HG02884 (cell line): ENCODE results near the gene TXNDC12.

Source experiments
- ATAC-seq: cut with Tn5 transposase; IDR thresholded peaks from one replicate; pipeline ENCODE4 v1.9.1; 2021; ENCODE audit warnings: mild to moderate bottlenecking, moderate library complexity; ENCODE audit not compliant: unreplicated experiment

Gene TXNDC12

DNA sequence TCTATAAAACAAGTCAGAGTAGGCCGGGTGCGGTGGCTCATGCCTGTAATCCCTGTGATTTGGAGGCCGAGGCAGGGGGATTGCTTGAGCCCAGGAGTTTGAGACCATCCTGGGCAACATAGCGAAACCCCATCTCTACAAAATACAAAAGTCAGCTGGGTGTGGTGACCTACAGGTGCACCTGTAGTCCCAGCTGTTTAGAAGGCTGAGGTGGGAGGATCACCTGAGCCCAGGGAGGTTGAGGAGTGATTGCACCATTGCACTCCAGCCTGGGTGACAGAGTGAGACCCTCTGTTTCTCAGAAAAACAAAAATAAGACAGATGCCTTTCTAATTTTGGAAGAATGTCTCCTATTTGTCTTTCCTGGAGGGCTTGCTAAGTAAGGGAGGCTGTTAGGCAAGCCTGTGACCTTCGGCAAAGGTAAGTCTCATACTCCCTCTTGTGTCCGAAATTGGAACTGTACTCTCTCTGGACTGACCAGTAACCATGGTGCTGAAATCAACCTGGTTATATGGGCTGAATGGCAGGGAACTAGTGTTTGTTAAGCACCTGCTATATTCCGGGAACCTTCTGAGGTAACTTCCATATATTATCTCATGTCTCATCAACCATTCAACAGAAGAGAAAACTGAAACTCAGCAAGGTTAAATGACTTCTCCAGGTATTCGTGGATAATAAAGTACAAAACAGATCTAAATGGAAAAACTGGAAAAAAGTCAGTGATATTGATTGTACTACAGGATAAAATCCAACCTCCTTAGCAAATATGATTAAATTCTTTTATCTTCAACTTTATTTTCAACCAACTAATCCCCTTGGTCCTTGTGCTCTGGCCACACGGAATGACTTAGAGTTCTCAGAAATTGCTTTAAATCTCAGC lies 52.7 kb downstream of the TXNDC12 start:
- ATAC-seq: no peak

DNA sequence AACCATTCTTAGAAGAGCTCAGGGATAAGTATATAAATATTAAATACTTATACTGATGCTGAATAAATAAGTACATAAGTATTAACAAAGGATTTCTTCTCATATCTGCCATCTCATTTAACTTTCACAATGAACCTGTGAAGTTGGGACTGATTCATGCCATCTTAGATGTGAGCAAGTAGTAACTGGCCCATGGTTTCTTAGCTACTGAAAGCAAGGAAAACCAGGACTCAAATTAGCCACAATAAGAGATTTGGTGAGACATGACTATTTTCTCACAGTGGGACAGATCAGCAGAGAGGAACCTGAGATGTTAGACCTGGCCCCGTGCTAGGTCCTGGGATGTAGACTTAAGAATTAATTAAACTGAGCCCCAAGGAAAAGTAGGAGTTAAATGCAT lies 56.3 kb downstream of the TXNDC12 start:
- no peak for ATAC-seq

DNA sequence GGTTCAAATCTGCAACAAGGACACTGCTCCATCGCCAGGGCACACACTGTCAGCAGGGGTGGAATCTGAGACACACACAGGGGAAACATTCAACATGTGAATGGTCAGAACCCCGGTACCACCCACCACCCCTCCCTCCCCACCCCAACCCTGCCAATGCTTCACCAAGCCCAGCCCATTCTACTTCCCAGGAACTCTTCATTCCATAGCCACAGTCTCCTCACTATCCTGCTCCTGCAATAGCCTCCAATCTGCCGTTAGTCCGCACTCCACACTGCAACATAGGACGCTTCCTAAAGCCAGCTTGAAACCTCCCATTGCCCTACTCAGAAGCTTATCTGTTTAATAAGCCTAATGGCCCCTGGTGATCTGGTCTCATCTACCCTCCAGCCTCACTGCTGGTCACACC lies 57.0 kb downstream of the TXNDC12 start:
- no peak for ATAC-seq

DNA sequence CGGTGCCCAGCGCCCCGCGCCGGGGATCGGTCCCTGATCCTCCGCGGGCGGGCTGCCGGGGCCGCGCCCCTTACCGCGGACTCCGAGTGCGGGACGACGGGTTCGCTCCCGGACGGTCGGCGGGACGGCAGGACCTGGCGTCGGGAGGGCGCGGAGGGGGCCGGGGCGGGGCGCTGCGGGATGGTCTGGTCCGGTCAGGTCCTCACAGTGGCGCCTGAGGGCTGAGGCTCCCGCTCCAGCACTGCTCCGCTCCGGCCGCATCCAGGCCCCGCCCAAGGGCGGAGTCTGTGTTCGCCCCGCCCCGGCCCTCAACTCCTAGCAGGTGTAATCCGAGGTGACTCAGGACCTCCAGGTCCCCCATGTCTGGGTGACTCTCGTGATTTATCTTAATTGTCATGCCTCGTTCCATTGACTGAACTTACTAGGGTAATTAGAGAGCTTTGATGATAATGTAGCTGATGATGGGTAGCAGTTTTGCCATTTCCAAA lies 64.5 kb downstream of the TXNDC12 start, which contains the start of gene RAB3B:
TSS of gene RAB3B (minus strand) at position 223 of the 488 bp plus-strand sequence. CDS start 13,583 bp downstream, outside the sequence.
- peak; percentile 73 for ATAC-seq

DNA sequence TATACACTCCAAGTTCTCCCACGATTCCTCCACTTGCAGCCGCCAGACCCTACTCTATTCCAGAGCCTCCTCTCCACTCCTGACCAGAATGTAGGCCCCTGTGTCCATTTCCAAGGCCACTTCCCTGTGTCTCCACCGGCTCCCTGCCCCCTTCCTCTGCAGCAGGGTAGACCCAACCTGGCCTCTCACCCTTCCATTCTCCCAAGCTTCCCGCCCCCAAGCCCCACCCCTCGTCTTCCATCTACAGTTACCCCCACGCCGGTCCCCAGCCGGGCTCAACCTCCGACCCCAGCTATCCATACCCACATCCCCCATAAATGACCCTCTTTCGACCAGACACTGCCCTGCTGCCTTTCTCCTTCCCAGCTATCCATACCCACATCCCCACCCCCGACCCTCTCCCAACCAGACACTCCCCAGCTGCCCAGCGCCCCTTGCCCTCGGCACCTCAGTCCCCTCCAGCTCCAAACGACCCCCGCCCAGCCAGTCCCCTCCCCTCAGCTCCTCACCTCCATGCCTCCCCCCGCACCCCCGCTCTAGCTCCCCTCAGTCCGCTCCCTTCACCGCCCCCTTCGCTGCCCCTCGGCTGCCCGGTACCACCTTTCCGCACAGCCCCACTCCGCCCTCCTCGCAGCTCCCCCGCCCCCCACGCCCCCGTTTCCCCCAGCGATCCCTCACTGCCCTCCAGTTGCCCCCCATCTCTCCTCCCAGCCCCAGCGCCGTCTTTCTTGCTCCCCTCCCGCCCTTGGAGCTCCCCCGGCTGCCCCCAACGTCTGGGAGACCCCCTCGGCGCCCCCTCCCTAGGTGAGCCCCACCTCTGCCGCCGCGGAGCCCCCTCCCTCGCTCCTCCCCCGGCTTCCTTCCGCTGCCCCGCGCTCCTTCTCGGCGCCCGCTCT lies 65.2 kb downstream of the TXNDC12 start:
- no peak for ATAC-seq

DNA sequence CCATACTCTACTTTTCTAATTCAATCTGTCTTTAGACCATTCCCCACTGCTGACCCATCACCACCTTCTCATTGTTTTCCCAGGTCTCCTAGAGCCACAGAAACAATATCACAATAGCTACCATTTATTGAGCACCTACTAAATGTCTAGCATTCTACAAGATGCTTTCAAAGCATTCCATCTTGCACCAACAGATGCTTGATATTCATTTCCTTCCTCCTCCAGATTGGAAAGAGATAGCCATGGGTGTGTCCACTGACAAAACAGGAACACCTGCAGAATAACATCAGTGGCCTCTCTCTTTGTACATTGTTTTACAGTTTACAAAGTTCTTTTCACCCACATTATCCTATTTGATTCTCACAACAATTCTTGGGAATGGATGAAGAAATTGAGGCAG lies 66.7 kb downstream of the TXNDC12 start:
- ATAC-seq: no peak

DNA sequence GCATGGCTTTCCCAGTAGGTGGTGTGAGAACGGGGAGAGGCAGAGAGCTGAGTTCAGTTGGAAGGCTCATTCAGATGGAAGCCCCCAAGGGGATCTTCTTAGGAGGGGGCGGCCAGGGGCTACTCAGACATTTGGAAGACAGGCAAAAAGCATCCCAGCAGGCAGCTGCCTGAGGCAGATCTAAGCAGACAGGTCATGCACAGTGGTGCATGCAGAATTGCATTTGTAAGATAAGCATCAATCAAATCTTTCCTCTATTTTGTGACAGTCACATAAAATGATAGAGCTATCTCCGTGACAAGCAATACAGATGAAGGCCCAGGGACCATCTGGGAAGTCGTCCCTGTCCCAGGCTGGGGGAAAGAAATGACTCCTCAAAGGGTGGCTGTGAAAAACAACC lies 68.3 kb downstream of the TXNDC12 start:
- no peak for ATAC-seq

DNA sequence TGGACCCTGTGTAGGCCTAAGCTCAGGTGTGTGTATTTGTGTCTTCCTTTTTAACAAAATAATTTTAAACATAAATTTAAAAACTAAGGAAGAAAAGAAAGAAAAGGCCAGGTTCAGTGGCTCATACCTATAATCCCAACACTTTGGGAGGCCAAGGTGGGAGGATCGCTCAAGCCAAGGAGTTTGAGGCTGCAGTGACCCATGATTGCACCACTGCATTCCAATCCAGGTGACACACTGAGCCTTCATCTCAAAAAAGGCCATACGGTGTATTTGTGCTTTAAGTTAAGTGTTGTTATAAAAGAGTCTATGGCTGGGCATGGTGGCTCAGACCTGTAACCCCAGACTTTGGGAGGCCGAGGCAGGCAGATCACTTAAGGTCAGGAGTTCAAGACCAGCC lies 72.8 kb downstream of the TXNDC12 start:
- no peak for ATAC-seq

DNA sequence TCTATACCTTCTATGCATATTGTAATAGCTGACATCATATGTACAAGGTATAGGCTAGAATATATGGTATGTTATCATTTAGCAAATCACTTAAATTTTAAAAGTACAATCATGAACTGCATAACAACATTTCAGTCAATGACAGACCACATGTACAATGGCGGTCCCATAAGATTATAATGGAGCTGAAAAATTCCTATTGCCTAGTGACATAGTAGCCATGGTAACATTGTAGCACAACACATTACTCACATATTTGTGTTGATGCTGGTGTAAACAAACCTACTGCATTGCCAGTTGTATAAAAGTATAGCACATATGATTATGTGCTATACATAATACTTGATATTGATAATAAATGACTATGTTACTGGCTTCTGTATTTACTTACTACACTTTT lies 73.4 kb downstream of the TXNDC12 start:
- no peak for ATAC-seq

DNA sequence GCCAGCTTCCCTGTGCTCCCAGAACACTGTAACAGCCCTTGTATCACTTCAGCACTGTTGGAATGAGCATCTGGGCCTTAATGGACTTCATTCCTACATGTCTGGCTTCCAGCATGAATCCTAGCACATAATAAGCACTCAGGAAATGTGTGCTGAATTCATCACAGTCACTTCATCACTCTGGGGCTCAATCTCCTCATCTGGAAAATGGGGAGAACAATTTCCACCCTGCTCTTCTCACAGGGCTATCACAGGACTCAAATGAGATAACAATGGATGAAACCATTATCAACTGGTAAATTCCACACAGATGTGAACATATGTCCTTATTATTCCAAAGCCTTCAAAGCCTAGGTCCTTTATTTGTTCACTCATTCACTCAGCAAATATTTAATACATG lies 76.9 kb downstream of the TXNDC12 start:
- no peak for ATAC-seq

DNA sequence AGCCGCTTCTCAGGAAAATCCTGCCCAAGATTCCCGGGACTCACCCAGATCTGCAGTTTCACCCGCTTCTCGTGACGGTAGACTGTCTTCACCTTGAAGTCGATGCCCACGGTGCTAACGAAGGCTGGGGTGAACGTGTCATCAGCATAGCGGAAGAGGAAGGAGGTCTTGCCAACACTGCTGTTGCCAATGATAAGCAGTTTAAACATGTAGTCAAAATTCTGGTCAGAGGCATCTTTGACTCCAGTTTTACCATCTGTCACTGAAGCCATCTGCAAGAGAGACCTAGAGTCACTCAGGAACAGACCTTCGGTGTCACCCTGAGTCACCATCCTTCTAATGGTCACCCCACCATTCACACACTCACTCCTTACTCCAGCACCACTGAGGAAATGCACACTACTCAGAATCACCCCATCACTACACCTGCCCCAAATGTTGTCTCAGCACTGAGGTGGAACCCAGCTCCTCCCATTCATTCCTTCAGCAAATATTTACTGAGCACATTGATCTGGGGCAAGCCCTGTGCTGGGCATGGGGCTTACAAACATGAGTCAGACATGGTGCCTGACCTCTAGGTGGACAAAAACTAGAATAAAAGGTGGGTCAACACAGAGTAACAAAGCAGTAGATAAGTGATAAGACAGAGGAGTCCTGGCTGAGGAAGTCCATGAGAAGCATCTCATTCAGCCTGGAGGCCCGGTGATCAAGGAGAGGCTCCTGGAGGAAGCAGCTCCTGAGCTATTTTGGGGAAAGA lies 78.0 kb downstream of the TXNDC12 start:
- no peak for ATAC-seq

DNA sequence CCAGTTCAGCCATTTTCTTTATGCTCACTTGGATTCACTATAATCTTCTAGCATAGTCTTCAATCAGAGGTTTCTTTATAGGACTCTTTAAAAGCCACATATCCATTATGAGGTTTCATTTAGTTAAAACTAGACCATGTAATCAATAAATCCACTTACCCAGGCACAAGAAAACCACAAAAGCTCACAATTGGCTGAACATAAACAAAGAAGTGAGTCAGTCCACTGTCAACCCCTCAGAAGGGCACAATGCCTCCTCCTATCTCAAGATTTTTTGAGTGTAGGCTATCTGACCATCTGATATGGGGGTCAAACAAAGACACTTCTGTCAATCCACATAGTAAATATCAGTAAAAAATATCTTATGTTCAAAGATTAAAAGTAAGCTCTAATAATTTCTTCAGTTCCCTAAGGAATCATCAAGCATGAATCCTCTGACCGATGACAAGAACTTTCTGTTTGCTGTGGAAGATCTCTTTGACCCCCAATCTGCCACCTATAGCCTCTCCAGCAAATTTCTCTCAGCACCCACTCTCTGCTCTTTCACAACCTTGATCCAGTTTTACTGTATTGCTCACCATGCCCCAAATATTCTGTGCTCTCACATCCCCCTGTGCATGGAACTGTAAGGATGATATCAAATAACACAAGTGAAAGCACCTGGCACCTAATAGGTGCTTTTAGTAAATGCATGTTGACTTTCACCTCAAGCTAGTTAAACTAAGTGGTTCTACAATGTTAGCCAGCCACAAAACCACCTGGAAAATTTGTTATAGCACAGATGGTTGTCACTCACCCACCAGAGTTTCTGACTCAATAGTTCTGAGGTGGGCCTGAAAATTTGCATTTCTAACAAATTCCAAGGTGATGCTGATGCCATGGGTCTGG lies 81.2 kb downstream of the TXNDC12 start:
- ATAC-seq: no peak
